Head of caudate nucleus (tissue), 42 donors: Measurements from ENCODE around the gene ASCL2.
"Not testable (repeated sequence)": the region's sequence is repeated elsewhere in the genome, so short reads cannot be mapped to it uniquely, and the experiment has no call there.

Experiments used
- DNase-seq, 42 donors: peaks; one replicate each; pipeline versions ENCODE4 v3.0.0 to v3.0.0-alpha.2; 2020 to 2021; ENCODE audit warnings: mixed read lengths in 7 of 42
- intact Hi-C: fragments of 100-400 bp; cut with DNase I; formaldehyde crosslinking; loops from one replicate; pipeline ENCODE4 v1.15.0; 2022

The ASCL2 gene

DNA sequence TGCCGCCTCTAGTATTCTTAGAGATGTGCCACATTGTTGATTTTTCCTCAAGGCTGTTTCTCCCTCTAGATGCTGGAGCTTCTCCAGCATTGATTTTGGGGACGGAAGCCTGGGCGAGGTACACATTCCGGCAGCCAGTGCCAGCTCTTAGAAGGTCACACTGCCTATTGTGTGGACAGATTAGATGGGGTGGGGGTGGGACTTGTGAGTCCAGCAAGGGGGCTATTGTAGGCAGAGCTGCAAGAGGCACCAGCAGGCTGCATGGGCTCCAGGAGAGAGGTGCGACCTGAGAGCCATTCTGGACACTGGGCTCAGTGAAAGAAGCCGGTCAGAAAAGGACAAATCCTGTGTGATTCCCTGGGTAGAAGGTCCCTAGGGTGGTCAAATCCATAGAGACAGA is 19.0 kb upstream of the ASCL2 start:
- peak in 5 of 42 donors; percentile 4 to 19 (median 8) for DNase-seq
- intact Hi-C loops, result no loop called here

DNA sequence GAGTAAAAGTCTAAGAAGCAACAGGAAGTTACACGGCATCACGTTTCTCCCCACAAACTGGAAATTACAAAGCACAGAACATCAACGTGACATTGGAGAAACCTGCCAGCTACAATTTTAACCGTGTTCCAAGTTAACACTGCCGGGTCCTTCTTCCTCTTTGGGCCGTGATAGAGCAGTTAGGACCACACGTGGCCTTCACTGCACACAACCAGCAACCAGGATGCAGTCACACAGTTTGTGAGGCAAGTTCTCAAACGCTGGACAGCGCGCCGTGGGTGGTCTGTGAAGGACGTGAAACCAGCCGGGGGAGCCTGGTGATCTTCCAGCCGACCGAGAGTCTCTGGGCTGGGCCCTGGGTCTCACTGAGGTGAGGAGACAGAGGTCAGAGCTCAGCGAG is 16.7 kb upstream of the ASCL2 start:
- intact Hi-C loops, result no loop called here
- DNase-seq, result peak in 12 of 42 donors; percentile 2 to 24 (median 6)

DNA sequence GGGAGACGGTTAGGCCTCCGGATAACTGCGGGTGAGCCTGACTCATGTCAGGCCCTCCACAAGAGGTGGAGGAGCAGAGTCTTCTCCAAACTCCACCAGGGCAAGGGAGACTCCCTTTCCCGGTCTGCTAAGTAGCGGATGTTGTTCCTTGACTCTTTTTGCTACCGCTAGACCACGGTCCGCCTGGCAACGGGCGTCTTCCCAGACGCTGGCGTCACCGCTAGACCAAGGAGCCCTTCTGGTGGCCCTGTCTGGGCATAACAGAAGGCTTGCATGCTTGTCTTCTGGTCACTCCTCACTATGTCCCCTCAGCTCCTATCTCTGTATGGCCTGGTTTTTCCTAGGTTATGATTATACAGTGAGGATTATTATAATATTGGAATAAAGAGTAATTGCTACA is 16.0 kb upstream of the ASCL2 start:
- intact Hi-C loops, result not testable (repeated sequence)

DNA sequence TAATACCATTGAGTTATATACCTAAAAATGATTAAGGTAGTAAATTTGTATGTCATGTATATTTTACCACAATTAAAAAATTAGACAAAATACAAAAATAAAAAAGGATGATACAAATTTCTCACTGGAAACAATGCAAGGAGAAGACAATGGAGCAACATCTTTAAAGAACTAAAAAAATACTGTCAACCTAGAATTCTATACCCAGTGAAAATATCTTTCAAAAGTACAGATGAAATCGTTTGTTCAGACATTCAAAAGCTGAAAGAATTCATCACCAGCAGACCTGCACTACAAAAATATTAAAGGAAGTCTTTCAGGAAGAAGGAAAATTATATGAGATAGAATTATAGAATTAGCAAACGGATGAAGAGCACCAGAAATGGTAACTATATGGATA is 9.8 kb upstream of the ASCL2 start:
- intact Hi-C loops, result no loop called here
- no peak for DNase-seq

More for the DNA sequence above, 16.0 kb upstream of the ASCL2 start:
- peak in 13 of 42 donors; percentile 1 to 40 (median 13) for DNase-seq

DNA sequence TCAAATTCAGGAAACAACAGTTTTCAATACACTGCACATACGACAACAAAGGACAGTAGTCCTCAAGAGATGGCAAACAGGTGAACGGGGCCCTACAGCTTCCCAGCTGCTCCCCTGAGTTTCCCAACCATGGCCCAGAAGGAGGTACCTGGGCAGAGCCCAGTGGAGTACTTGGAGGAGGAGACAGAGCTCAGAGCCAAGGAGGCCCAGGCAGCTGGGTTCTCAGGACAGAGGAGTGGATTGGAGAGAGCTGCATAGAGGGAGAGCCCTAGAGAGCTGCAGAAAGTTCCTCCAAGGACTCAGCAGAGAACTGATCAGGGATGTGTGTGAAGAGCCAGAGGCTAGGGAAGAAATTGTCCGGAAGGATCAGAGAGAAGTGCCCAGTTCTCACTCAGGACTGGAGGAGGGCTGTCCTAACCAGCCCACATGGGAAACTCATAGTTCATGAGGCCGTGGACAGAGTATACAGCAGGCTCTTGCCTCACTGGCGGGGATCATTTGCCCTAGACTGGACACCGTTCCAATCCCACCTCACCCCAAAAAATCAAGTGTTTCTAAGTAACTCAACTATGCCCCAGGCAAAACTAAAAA is 7.6 kb upstream of the ASCL2 start:
- intact Hi-C loops, result no loop called here
- peak in 6 of 42 donors; percentile 1 to 28 (median 2) for DNase-seq

DNA sequence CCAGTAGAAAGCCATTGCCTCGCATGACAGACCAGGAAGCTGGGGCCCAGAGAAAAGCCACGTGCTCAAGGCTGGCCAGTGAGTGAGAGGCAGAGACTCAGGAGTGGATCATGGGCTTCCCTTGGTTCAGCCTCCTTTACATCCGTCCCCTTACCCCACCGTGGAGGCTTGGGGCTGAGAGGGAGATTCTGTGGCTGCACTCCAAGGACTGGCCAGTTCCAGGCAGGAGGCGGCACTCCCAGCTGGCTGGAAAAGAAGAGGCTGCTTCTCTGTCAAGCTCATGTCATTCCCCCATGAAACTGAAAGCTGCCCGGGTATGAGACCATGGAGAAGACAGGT is 6.6 kb upstream of the ASCL2 start:
- peak in 7 of 42 donors; percentile 2 to 30 (median 13) for DNase-seq
- intact Hi-C loops, result no loop called here

DNA sequence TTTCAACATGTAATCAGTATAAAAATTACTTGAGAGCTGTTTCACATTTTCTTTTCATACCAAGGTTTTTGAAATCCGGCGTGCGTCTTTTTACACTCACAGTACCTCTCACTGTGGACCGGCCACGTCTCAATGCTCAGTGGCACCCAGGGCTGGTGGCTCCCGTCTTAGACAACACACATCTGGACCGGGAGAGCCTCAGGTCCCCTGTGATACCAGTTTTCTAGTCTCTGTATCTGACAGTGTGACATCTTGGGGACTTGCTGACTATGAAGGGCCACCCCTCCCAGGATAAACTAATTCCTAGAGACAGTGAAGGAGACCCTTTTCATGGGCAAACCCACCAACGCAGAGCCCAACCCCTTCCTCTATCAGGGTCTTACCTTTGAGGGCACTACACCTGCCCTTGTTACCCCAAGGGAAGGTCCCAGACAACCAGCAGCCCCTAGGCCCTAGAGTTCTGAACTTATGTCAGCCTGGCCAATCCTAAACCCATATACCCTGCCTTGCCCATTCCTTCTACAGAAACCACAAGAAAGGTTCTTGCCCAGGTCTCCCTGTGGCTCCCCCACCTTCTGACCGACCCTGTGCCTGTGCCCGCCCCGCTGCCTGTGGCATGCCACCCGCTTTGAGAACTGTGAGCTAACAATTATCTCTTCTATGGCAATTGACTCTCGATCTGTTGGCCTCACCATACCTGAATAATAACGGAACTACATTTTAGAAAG is 6.1 kb upstream of the ASCL2 start:
- peak in 6 of 42 donors; percentile 1 to 34 (median 7) for DNase-seq
- intact Hi-C loops, result no loop called here

DNA sequence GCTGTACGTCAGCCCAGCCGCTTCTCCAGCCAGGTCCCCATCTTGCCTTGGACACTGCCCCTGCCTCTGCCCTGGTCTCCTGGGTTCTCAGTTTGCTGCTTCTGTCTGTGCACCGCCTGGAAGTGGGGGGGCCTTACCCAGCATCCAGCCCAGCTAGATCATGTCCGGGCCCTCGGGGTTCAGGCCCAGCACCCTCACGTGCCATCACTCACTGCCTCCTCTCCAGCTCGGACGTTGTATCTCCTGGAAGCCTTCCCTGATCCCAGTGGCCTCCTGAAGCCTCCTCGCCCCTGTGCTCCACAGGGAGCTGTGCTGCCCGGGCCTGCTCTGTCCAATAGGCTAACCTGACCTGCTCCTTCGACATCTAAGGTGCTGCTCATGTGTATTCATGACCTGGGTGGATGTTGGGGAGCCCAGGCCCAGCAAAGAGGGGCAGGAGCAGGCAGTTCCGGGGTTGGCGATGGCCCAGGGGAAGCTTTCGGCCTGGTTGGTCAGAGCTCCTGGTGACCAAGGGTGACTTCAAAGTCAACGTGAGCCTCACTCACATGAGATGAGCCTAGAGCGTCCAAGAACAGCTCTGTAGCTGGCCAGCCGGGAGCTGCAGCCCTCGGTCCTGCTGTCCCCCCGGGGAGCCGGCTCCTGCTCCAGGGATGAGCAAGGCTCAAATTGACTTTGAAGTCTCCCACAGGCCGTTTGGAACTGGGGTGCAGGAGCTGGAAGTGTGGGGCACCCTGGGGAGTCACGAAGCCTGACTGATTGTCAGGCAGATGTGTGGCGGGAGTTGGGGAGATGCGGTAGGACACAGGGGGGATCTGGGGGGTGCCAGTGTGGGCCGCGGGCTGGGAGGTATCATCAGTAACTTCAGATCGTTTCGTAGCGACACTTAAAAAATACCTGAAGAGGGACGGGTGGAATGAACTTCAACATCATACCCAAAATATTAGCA is 5.2 kb upstream of the ASCL2 start:
- peak in 11 of 42 donors; percentile 0 to 39 (median 10) for DNase-seq
- intact Hi-C loops, result no loop called here

DNA sequence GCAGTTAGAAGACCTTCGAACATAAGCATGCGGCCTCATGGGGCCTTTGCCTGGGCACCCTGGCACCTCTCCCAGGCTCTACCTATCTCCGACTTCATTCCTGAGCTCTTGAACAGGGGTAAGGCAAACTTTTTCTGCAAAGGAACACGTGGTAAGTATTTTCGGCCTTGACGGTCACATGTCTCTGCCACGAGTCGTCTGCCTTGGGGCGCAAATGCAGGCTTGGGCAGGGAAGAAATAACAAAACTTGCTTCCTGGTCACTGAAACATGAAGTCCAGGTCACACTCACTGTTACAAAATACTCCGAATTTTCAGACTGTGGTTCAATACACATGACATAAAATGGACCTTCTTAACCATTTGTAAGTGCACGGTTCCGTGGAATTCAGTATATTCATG is 3.4 kb upstream of the ASCL2 start:
- peak in 6 of 42 donors; percentile 1 to 40 (median 10) for DNase-seq
- intact Hi-C loops, result no loop called here

DNA sequence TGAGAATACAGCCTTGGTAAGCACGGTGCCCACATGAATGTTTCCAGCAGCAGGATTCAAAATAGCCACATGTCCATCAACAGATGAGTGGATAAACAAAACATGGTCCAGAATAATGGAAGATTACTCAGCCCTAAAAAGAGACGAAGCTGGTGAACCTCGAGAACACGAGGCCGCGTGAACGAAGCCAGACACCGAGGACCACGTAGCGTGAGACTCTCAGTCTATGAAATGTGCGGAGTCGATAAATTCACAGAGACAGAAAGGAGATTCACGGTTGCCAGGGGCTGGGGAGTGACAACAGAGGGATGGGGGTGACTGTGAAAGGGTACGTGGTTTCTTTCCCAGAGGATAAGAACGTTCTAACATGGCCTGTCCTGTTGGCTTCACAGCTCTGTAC is 2.9 kb upstream of the ASCL2 start:
- DNase-seq, result peak in 7 of 42 donors; percentile 1 to 18 (median 3)
- intact Hi-C loops, result no loop called here

DNA sequence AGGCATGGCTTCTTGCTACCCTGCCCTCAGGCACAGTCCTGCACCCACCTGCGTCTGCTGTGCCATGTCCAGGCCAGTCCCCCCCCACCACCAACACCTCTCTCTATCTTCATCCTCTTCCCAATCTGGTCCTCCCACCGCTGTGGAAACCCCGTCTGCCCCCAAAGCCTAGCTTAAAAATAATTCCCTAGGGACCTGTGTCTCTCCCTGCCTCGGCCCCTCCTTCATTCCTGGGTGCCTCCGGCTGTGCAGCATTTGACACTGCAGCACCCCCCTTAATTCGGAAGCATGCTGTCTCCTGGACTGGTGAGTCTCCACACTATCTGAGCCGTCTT is 2.5 kb upstream of the ASCL2 start:
- peak in 3 of 42 donors; percentile 0 to 8 (median 3) for DNase-seq
- intact Hi-C loops, result no loop called here

DNA sequence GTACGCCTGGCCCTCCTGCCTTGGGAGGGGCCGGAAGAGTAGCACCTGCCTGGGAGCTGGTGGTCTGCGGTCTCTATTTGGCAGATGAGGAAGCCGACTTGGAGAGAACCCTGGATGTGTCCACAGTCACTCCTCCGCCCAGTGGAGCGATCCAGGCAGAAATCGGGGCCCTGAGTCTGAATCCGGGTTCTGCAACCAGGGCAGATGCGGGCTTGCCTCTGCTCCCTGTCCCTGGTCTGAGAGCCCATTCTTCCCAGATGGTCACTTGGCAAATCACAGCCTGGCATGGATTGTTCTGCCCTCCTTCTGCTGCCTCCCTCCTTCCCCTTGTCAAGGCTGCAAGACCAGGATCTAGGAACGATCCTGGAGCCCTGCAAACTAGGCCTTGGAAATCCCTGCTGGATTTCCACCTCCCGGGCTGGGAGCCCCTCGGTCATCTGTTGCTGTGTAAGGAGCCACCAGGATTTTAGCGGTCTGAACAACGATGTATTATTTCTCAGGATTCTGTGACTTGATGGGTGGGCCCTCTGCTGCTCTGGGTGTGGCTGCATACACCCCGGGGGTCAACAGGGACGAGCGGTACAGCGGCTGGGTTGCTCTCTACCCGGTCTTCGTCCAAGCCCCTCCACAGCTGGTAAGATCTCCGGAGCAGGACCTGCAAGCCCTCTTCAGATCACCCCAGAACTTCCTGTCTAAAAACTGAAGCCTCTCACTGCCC is 2.0 kb upstream of the ASCL2 start:
- DNase-seq, result peak in 6 of 42 donors; percentile 0 to 40 (median 8)
- intact Hi-C loops, result no loop called here

DNA sequence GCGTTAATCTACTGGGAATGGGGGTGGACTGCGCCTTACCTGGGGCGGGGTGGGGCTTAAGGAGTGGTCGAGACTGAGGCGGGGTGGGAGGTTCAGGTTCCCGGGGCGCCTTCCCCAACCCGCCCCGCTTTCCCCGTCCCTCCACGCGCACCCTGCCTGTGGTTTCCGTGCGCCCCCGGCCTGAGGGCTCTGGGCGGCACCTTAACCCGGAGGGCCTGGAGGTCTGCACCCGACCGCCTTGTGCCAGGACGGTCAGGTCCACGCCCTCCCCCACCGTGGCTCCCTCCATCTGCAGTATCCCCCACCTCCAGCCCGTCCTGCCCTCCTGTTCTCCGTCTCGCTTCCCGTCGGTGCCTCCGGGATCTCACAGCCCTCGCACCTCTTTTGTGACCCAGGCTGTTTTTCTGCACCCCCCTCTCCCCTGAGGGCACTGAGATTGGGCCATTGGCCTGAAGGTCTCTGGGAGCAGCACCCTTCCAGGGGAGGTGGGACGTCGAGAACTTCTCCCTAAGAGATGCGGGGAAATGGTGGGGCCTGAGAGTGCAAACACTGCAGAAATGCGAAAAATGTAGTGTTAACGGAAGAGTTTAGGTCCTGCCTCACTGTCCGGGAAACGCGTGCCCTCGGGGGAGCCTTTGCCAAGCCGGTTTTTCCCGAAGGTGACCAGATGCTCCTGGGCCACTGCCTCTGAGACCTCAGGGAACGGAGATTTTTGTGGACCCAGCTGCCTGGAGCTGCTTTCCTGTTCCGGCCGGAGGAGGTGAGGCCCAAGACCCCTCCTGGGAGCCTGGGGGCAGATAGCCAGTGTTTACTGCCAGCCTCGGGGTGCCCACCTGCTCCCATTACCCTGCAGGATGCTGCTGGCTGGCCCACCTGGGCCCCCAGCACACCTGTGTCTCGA is 1.2 kb upstream of the ASCL2 start:
- intact Hi-C loops, result no loop called here
- peak in 5 of 42 donors; percentile 5 to 37 (median 14) for DNase-seq

DNA sequence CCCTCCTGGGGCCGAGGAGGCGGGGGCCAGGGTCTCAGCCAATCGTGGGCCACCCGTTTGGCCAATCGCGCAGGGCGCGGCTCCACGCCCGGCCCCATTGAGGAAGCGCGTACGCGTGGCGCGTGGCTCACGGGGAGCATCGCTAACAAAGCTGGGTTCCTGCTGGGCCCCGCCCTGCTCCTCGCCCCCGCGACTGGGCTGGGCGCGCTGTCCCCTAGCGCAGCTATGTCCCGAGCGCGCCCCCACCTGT is 614 bp upstream of the ASCL2 start:
- intact Hi-C loops, result no loop called here
- DNase-seq, result peak in 12 of 42 donors; percentile 18 to 62 (median 36)

DNA sequence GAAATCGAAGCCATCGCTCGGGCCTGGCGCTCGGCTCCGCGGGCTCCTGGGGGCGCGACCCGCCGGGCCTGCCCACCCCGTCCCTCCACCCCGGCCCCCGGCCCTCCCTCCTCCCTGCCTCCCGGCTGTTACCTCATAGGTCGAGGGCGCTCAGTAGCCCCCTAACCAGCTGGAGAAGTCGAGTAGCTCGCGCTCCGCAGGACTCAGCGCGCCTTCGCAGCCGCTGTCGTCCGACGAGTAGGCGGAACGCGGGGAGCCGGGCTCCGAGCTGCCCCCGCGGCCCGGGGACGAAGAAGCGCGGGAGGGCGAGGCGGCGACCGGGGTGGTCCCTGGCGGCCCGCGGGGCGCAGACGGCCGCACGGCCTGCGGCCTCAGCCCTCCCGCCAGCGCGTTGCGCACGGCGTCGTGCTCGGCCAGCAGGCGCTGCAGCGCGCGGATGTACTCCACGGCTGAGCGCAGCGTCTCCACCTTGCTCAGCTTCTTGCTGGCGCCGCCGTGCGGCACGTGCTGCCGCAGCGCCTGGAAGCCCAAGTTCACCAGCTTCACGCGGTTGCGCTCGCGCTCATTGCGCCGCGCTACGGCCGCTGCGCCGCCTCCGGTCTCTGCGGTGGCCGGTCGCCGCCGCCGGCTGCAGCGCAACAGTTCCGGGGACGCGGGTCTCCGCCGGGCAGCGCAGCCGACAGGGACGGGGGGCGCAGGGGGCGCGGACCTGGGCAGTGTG is 627 bp downstream of the ASCL2 start:
- intact Hi-C loops, result no loop called here
- peak in 24 of 42 donors; percentile 24 to 70 (median 50) for DNase-seq

DNA sequence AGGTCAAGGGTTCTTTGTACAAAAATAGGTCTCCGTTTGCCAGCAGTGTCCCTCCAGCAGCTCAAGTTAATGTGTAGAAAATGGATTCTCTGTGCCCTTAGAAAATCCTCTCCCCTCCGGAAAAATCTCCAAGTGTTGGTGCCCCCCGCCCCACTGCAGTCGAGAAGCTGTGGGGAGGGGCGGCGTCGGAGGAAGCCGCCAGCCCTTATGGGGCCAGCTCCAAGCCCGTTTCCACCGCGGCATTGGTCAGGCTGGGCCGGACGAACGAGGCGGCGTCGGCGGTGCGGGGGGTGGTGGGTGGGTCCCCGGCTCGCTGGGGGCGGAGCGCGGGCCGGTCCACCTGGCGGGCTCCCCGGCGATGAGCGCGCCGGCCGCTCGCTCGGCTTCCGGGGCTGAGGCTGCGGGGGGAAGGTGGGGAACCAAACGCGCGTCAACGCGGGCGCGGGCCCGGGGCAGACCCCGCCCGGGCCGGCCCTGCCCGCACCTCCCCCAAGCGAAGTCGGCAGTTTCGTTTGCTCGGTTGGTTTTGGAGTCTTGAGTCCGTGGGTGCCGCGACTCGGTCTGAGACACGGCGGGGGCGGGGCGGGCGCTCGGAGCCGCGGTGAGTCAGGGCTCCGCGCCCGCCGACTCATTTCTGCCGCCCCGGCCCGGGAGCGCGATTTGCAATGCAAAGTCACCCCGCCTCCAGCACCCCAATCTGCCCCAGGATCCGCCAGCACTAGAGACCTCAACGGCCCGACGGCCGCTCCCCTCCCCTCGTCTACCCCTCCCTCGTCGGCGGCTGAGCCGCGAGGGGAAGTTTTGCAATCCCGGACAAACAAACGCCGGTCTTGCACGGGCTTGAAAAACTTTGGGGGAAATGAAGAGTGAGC is 1.4 kb downstream of the ASCL2 start:
- intact Hi-C loops, result no loop called here
- DNase-seq, result peak in 28 of 42 donors; percentile 12 to 76 (median 45)
